ENCODE measurements around the gene SOX18.
A peak's percentile ranks its signal among the peaks of the same experiment; 100 is the strongest.

SOX18 gene

GRCh38 chr20:64038565-64039292 is 10.7 kb downstream of the SOX18 start:
- peak; percentile 52 to 57 for DNase-seq (ENCODE audit: low read depth in 2 of 2)

- DNase-seq (ENCODE audit: low read depth in 2 of 2), result no peak
Observed at GRCh38 chr20:64038224-64038564, 11.2 kb downstream of the SOX18 start.

- no peak for DNase-seq (ENCODE audit: low read depth in 2 of 2)
Observed at GRCh38 chr20:64037498-64038213, 11.8 kb downstream of the SOX18 start.

- DNase-seq (ENCODE audit: low read depth in 2 of 2), result no peak
Observed at GRCh38 chr20:64037199-64037497, 12.3 kb downstream of the SOX18 start.

- DNase-seq (ENCODE audit: low read depth in 2 of 2), result no peak
Observed at GRCh38 chr20:64036346-64037198, 12.9 kb downstream of the SOX18 start.

- DNase-seq (ENCODE audit: low read depth in 2 of 2), result no peak
Observed at GRCh38 chr20:64035933-64036345, 13.5 kb downstream of the SOX18 start, which contains the start of gene C20orf204. Gene C20orf204 (plus strand): TSS chr20:64036182. CDS start chr20:64036324, 142 bp downstream.

GRCh38 chr20:64035066-64035932 is 14.1 kb downstream of the SOX18 start:
- DNase-seq (ENCODE audit: low read depth in 2 of 2), result no peak

GRCh38 chr20:64033981-64034493 is 15.4 kb downstream of the SOX18 start:
- DNase-seq (ENCODE audit: low read depth in 2 of 2), result no peak

GRCh38 chr20:64032706-64033624 is 16.5 kb downstream of the SOX18 start:
- DNase-seq (ENCODE audit: low read depth in 2 of 2), result no peak

- DNase-seq (ENCODE audit: low read depth in 2 of 2), result no peak
Observed at GRCh38 chr20:64031822-64032314, 17.6 kb downstream of the SOX18 start.

GRCh38 chr20:64030371-64031134 is 18.9 kb downstream of the SOX18 start:
- no peak for DNase-seq (ENCODE audit: low read depth in 2 of 2)

- no peak for DNase-seq (ENCODE audit: low read depth in 2 of 2)
Observed at GRCh38 chr20:64029293-64030117, 19.9 kb downstream of the SOX18 start.

- no peak for DNase-seq (ENCODE audit: low read depth in 2 of 2)
Observed at GRCh38 chr20:64027981-64028685, 21.3 kb downstream of the SOX18 start.

- DNase-seq (ENCODE audit: low read depth in 2 of 2), result no peak
Observed at GRCh38 chr20:64025826-64026412, 23.5 kb downstream of the SOX18 start.

- DNase-seq (ENCODE audit: low read depth in 2 of 2), result no peak
Observed at GRCh38 chr20:64025101-64025825, 24.2 kb downstream of the SOX18 start.

- DNase-seq (ENCODE audit: low read depth in 2 of 2), result no peak
Observed at GRCh38 chr20:64024141-64024990, 25.1 kb downstream of the SOX18 start.
